Caki2 (cell line): ENCODE measurements around the gene SMYD3. TPM values are rescaled to one million over a fixed set of nuclear protein-coding genes. Genes with fewer than 3 reads are reported as not detected.
A peak's percentile ranks its signal among the peaks of the same experiment; 100 is the strongest.

Experiments used
- DNase-seq: peaks from one replicate; pipeline ENCODE4 v3.0.0-alpha.2; 2015; ENCODE audit warnings: low read depth
- in situ Hi-C: cut with HindIII; loops from 2 replicates; pipeline ENCODE4 v1.10.0; 2016; ENCODE audit warnings: low sequenced_read_pairs, low pct_unique_long_range_greater_than_20kb, mixed read lengths
- total RNA-seq: library from RNA; depleted of rRNA; stranded (reverse); fragments of >200 nt; shearing (Covaris generic); gene quantifications from 2 replicates; pipeline ENCODE4 v1.2.3, GENCODE V29; 2014; ENCODE audit warnings: low replicate concordance; rRNA removed

The SMYD3 gene
- total RNA-seq, result 16.2 and 47.7 TPM in 2 replicates

GRCh38 chr1:246506674-246507481 is at the start of gene SMYD3:
Gene SMYD3 (minus strand): TSS chr1:246507279.
- DNase-seq, result peak; percentile 76
- in situ Hi-C loops, result no loop called here

- DNase-seq, result no peak
- in situ Hi-C loops, result no loop called here
Measured at GRCh38 chr1:246554201-246554600, 47.1 kb upstream of the SMYD3 start.

GRCh38 chr1:246552110-246552509 is 45.0 kb upstream of the SMYD3 start:
- in situ Hi-C loops, result no loop called here

GRCh38 chr1:246550402-246550801 is 43.3 kb upstream of the SMYD3 start:
- DNase-seq, result no peak
- in situ Hi-C loops, result no loop called here

More at GRCh38 chr1:246552110-246552509, 45.0 kb upstream of the SMYD3 start:
- DNase-seq, result no peak

GRCh38 chr1:246549665-246550064 is 42.6 kb upstream of the SMYD3 start:
- DNase-seq, result no peak
- in situ Hi-C loops, result no loop called here

- no peak for DNase-seq
- in situ Hi-C loops, result no loop called here
Measured at GRCh38 chr1:246544001-246544400, 36.9 kb upstream of the SMYD3 start.

- in situ Hi-C loops, result no loop called here
- DNase-seq, result no peak
Measured at GRCh38 chr1:246540738-246541491, 33.8 kb upstream of the SMYD3 start.

GRCh38 chr1:246537887-246538286 is 30.8 kb upstream of the SMYD3 start:
- in situ Hi-C loops, result no loop called here
- no peak for DNase-seq

- in situ Hi-C loops, result no loop called here
- no peak for DNase-seq
Measured at GRCh38 chr1:246537441-246537840, 30.4 kb upstream of the SMYD3 start.

- no peak for DNase-seq
- in situ Hi-C loops, result no loop called here
Measured at GRCh38 chr1:246534114-246534513, 27.0 kb upstream of the SMYD3 start.

GRCh38 chr1:246533371-246533905 is 26.4 kb upstream of the SMYD3 start:
- in situ Hi-C loops, result no loop called here
- no peak for DNase-seq

GRCh38 chr1:246532519-246532918 is 25.4 kb upstream of the SMYD3 start:
- no peak for DNase-seq
- in situ Hi-C loops, result no loop called here

- no peak for DNase-seq
- in situ Hi-C loops, result no loop called here
Measured at GRCh38 chr1:246530482-246530881, 23.4 kb upstream of the SMYD3 start.

GRCh38 chr1:246528933-246529731 is 22.1 kb upstream of the SMYD3 start:
- no peak for DNase-seq
- in situ Hi-C loops, result no loop called here

- in situ Hi-C loops, result no loop called here
- DNase-seq, result no peak
Measured at GRCh38 chr1:246527402-246528088, 20.5 kb upstream of the SMYD3 start.

GRCh38 chr1:246526915-246527314 is 19.8 kb upstream of the SMYD3 start:
- in situ Hi-C loops, result no loop called here
- no peak for DNase-seq

GRCh38 chr1:246526380-246526779 is 19.3 kb upstream of the SMYD3 start:
- DNase-seq, result no peak
- in situ Hi-C loops, result no loop called here

- in situ Hi-C loops, result no loop called here
- no peak for DNase-seq
Measured at GRCh38 chr1:246519514-246519913, 12.4 kb upstream of the SMYD3 start.
